ENCODE data around the gene SLC35F3. TPM values are rescaled to one million over a fixed set of nuclear protein-coding genes. Genes with fewer than 3 reads are reported as not detected.

Gene SLC35F3
- total RNA-seq, 1 experiment from 2014 or later, result not detected

DNA sequence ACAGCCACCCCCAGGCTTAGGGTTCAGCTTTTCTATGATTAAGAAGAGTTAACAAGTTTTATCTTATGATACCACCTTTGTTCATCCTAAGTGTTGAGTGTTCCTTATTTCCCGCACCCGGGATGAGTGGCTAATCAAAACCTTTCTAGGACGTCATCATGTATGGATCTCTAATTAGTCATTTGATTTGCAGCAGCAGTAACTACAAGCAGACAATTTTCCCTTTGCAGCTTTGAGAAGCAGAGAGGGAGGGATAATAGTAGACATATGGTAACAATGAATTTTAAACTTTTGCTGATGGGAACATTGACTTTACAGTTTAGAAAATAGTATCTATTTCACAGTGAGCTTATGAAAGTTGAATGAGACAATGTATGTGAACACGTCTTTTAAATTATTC is 30.8 kb upstream of the SLC35F3 start:
- H3K36me3 Mint-ChIP-seq (ENCODE audit: insufficient read depth, unreplicated experiment), result no peaks in the 10 kb centered on the region
- TF ChIP-seq, protein P1, sequence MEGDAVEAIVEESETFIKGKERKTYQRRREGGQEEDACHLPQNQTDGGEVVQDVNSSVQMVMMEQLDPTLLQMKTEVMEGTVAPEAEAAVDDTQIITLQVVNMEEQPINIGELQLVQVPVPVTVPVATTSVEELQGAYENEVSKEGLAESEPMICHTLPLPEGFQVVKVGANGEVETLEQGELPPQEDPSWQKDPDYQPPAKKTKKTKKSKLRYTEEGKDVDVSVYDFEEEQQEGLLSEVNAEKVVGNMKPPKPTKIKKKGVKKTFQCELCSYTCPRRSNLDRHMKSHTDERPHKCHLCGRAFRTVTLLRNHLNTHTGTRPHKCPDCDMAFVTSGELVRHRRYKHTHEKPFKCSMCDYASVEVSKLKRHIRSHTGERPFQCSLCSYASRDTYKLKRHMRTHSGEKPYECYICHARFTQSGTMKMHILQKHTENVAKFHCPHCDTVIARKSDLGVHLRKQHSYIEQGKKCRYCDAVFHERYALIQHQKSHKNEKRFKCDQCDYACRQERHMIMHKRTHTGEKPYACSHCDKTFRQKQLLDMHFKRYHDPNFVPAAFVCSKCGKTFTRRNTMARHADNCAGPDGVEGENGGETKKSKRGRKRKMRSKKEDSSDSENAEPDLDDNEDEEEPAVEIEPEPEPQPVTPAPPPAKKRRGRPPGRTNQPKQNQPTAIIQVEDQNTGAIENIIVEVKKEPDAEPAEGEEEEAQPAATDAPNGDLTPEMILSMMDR (IDR thresholded peaks at IDR 0.05; ENCODE audit: insufficient read depth in 1 of 2, low read depth in 1 of 2, low read length in 1 of 2, severe bottlenecking in 1 of 2, unreplicated experiment in 1 of 2), result no peak
- ChIA-PET POLR2A (no interaction called here), CTCF (no interaction called here)
- H3K4me3 ChIP-seq (ENCODE audit: low read depth, low read length), result no peak overlapping the region
- intact Hi-C loops (cut with micrococcal nuclease; ENCODE audit: unreplicated experiment), result no loop called here
- H3K4me1 Mint-ChIP-seq (ENCODE audit: low read depth, unreplicated experiment), result no peaks in the 10 kb centered on the region
- H3K27me3 Mint-ChIP-seq (ENCODE audit: insufficient read depth, unreplicated experiment), result peaks cover 10% of the 10 kb centered on the region
- BruUV-seq (replicated peaks), result no TSS peak
- no peaks in the 10 kb centered on the region for H3K9me3 Mint-ChIP-seq (ENCODE audit: unreplicated experiment)
- no peaks in the 10 kb centered on the region for H3K9me3 ChIP-seq
- H3K4me1 ChIP-seq, result no peaks in the 10 kb centered on the region
- no peaks in the 10 kb centered on the region for H3K36me3 ChIP-seq (ENCODE audit: control insufficient read depth, insufficient read depth, low read length)
- H3K27me3 ChIP-seq (replicated peaks; ENCODE audit: control insufficient read depth, insufficient read depth, low read length), result no peaks in the 10 kb centered on the region
- no peak for DNase-seq
- no peak overlapping the region for H3K4me3 Mint-ChIP-seq (ENCODE audit: unreplicated experiment)
- H3K27ac Mint-ChIP-seq (ENCODE audit: unreplicated experiment), result no peak overlapping the region

DNA sequence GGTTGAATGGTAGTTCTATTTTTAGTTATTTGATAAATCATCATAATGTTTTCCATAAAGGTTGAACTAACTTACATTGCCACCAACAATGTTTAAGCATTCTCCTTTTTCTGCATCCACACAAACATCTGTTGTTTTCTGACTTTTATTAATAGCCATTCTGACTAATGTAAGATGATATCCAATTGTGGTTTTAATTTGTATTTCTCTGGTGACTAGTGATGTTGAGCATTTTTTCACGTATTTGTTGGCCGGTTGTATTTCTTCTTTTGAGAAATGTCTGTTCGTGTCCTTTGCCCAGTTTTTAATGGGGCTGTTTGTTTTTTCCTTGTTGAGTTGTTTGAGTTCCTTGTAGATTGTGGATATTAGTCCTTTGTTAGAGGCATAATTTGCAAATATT is 24.6 kb upstream of the SLC35F3 start:
- no peak for DNase-seq
- H3K36me3 ChIP-seq (ENCODE audit: control insufficient read depth, insufficient read depth, low read length), result no peaks in the 10 kb centered on the region
- no peaks in the 10 kb centered on the region for H3K9me3 ChIP-seq
- TF ChIP-seq, protein P1 (IDR thresholded peaks at IDR 0.05; ENCODE audit: insufficient read depth in 1 of 2, low read depth in 1 of 2, low read length in 1 of 2, severe bottlenecking in 1 of 2, unreplicated experiment in 1 of 2), result no peak
- ChIA-PET POLR2A (no interaction called here), CTCF (no interaction called here)
- no peaks in the 10 kb centered on the region for H3K4me1 Mint-ChIP-seq (ENCODE audit: low read depth, unreplicated experiment)
- H3K36me3 Mint-ChIP-seq (ENCODE audit: insufficient read depth, unreplicated experiment), result no peaks in the 10 kb centered on the region
- H3K4me1 ChIP-seq, result no peaks in the 10 kb centered on the region
- H3K27me3 ChIP-seq (replicated peaks; ENCODE audit: control insufficient read depth, insufficient read depth, low read length), result no peaks in the 10 kb centered on the region
- H3K4me3 ChIP-seq (ENCODE audit: low read depth, low read length), result no peak overlapping the region
- peaks cover 3% of the 10 kb centered on the region for H3K27me3 Mint-ChIP-seq (ENCODE audit: insufficient read depth, unreplicated experiment)
- BruUV-seq (replicated peaks), result no TSS peak
- no peak overlapping the region for H3K4me3 Mint-ChIP-seq (ENCODE audit: unreplicated experiment)
- intact Hi-C loops (cut with micrococcal nuclease; ENCODE audit: unreplicated experiment), result loop anchor here (10.0 kb wide), 1 partner anchor 65 kb away; no protein-coding TSS in a partner anchor
- H3K27ac Mint-ChIP-seq (ENCODE audit: unreplicated experiment), result no peak overlapping the region
- no peaks in the 10 kb centered on the region for H3K9me3 Mint-ChIP-seq (ENCODE audit: unreplicated experiment)

DNA sequence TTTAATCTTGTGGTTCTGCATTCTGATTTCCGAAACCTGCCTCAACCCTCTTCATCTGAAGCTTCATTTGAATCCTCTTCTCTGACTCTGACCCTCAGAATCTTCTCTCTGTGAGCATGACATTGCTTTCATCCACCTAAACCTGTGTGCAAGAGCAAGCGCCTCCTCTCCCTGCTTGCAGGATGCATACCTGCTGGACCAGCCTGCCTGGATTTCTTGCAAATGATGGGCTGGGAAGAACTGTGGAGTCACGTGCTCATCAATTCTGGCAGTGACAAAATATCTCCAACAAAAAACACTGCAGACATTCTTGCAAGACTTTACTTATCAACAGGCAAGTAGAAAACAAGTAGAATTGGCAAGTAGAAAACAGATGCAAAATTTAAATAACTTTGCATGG is 20.8 kb upstream of the SLC35F3 start:
- TF ChIP-seq, protein P1 (IDR thresholded peaks at IDR 0.05; ENCODE audit: insufficient read depth in 1 of 2, low read depth in 1 of 2, low read length in 1 of 2, severe bottlenecking in 1 of 2, unreplicated experiment in 1 of 2), result no peak
- CTCF ChIA-PET, result no interaction called here
- H3K4me3 Mint-ChIP-seq (ENCODE audit: unreplicated experiment), result no peak overlapping the region
- no TSS peak for BruUV-seq (replicated peaks)
- no peaks in the 10 kb centered on the region for H3K4me1 Mint-ChIP-seq (ENCODE audit: low read depth, unreplicated experiment)
- Histone ChIP-seq H3K4me3 (ENCODE audit: low read depth, low read length) (no peak overlapping the region), H3K36me3 (ENCODE audit: control insufficient read depth, insufficient read depth, low read length) (no peaks in the 10 kb centered on the region), H3K9me3 (no peaks in the 10 kb centered on the region), H3K27me3 (replicated peaks; ENCODE audit: control insufficient read depth, insufficient read depth, low read length) (no peaks in the 10 kb centered on the region), H3K4me1 (no peaks in the 10 kb centered on the region)
- POLR2A ChIA-PET, result no interaction called here
- DNase-seq, result no peak
- intact Hi-C loops (cut with micrococcal nuclease; ENCODE audit: unreplicated experiment), result loop anchor here (10.0 kb wide), 1 partner anchor 61 kb away; no protein-coding TSS in a partner anchor
- peaks cover 3% of the 10 kb centered on the region for H3K27me3 Mint-ChIP-seq (ENCODE audit: insufficient read depth, unreplicated experiment)
- H3K36me3 Mint-ChIP-seq (ENCODE audit: insufficient read depth, unreplicated experiment), result no peaks in the 10 kb centered on the region
- no peaks in the 10 kb centered on the region for H3K9me3 Mint-ChIP-seq (ENCODE audit: unreplicated experiment)
- H3K27ac Mint-ChIP-seq (ENCODE audit: unreplicated experiment), result no peak overlapping the region
